ENCODE data around the gene SLC8A2.

DNA sequence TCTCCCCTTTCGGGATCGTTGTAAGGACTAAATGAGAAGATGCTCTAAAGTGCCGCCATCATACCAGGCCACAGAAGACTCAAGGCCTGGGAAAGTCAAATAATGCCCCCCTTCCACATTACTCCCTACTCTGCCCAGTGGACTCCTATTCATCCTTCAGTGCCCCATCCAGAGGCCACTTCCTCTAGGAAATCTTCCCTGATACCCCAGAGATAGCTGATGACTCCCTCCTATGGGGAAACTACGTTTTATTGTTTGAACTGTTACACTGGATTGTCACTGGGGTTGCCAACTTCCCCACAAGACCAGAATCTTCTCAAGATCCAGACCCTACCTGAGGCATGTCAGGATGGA, 66.5 kb downstream of the SLC8A2 start:
- TF ChIP-seq EP300 (IDR thresholded peaks at IDR 0.05; ENCODE audit: low read depth) (no peak), POLR2A (IDR thresholded peaks at IDR 0.05) (no peak), POLR2AphosphoS5 (IDR thresholded peaks at IDR 0.05) (no peak)
- TF ChIP-seq, protein P1, sequence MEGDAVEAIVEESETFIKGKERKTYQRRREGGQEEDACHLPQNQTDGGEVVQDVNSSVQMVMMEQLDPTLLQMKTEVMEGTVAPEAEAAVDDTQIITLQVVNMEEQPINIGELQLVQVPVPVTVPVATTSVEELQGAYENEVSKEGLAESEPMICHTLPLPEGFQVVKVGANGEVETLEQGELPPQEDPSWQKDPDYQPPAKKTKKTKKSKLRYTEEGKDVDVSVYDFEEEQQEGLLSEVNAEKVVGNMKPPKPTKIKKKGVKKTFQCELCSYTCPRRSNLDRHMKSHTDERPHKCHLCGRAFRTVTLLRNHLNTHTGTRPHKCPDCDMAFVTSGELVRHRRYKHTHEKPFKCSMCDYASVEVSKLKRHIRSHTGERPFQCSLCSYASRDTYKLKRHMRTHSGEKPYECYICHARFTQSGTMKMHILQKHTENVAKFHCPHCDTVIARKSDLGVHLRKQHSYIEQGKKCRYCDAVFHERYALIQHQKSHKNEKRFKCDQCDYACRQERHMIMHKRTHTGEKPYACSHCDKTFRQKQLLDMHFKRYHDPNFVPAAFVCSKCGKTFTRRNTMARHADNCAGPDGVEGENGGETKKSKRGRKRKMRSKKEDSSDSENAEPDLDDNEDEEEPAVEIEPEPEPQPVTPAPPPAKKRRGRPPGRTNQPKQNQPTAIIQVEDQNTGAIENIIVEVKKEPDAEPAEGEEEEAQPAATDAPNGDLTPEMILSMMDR (IDR thresholded peaks at IDR 0.05), result no peak

All from transverse colon (tissue), 4 donors.